Ishikawa (cell line): Measurements from ENCODE around the gene WFDC1.

Experiments
- CEBPB ChIP-seq: IDR thresholded peaks from 2 replicates; pipeline ENCODE4 v1.6.1; 2012
- CREB1 ChIP-seq: IDR thresholded peaks from 2 replicates; pipeline ENCODE4 v1.6.1; 2012; ENCODE audit warnings: low read depth
- EGR1 ChIP-seq: IDR thresholded peaks from 2 replicates; pipeline ENCODE4 v1.6.1; 2012
- EP300 ChIP-seq: IDR thresholded peaks from 2 replicates; pipeline ENCODE4 v1.6.1; 2012; ENCODE audit warnings: borderline replicate concordance
- FOXM1 ChIP-seq: IDR thresholded peaks from 2 replicates; pipeline ENCODE4 v1.6.1; 2012; ENCODE audit warnings: low read depth, borderline replicate concordance
- NFIC ChIP-seq: IDR thresholded peaks from 2 replicates; pipeline ENCODE4 v1.6.1; 2012
- RAD21 ChIP-seq: IDR thresholded peaks from 2 replicates; pipeline ENCODE4 v1.6.1; 2012; ENCODE audit warnings: low read depth
- TAF1 ChIP-seq: IDR thresholded peaks from 2 replicates; pipeline ENCODE4 v1.6.1; 2012; ENCODE audit warnings: low read depth, mild to moderate bottlenecking
- TCF12 ChIP-seq: IDR thresholded peaks from 2 replicates; pipeline ENCODE4 v1.6.1; 2012; ENCODE audit warnings: low read depth
- TEAD4 ChIP-seq: IDR thresholded peaks from 2 replicates; pipeline ENCODE4 v1.6.1; 2012
- YY1 ChIP-seq: IDR thresholded peaks from 2 replicates; pipeline ENCODE4 v1.6.1; 2012; ENCODE audit warnings: low read depth
- ZBTB7A ChIP-seq: IDR thresholded peaks from 2 replicates; pipeline ENCODE4 v1.6.1; 2012; ENCODE audit warnings: low read depth
- TF ChIP-seq, protein P1 (sequence below): IDR thresholded peaks from 2 replicates; pipeline ENCODE4 v1.6.1; 2012; ENCODE audit warnings: low read depth, mild to moderate bottlenecking
- TF ChIP-seq, protein P2 (sequence below): IDR thresholded peaks from 2 replicates; pipeline ENCODE4 v1.6.1; 2012
- TF ChIP-seq, protein P3 (sequence below): IDR thresholded peaks from 2 replicates; pipeline ENCODE4 v1.6.1; 2012

The WFDC1 gene

DNA sequence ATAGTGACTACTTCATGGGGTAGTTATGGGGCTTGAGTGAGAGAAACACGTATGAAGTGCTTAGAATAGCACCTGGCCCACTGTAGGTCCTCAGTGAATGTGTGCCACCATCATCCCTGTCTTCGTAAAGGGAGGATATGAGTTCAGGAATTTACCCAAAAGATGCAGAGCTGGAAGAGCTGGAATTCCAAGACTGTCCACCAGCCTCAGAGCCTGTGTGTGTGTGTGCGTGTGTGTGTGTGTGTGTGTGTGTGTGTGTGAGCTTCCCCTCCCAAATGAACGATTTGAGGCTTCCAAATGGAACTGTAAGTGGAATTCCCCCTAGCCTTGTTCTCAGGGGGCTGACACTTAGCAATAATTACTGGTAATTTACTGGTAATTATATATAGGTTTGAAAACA, 27.3 kb downstream of the WFDC1 start:
- TF ChIP-seq, protein P1, sequence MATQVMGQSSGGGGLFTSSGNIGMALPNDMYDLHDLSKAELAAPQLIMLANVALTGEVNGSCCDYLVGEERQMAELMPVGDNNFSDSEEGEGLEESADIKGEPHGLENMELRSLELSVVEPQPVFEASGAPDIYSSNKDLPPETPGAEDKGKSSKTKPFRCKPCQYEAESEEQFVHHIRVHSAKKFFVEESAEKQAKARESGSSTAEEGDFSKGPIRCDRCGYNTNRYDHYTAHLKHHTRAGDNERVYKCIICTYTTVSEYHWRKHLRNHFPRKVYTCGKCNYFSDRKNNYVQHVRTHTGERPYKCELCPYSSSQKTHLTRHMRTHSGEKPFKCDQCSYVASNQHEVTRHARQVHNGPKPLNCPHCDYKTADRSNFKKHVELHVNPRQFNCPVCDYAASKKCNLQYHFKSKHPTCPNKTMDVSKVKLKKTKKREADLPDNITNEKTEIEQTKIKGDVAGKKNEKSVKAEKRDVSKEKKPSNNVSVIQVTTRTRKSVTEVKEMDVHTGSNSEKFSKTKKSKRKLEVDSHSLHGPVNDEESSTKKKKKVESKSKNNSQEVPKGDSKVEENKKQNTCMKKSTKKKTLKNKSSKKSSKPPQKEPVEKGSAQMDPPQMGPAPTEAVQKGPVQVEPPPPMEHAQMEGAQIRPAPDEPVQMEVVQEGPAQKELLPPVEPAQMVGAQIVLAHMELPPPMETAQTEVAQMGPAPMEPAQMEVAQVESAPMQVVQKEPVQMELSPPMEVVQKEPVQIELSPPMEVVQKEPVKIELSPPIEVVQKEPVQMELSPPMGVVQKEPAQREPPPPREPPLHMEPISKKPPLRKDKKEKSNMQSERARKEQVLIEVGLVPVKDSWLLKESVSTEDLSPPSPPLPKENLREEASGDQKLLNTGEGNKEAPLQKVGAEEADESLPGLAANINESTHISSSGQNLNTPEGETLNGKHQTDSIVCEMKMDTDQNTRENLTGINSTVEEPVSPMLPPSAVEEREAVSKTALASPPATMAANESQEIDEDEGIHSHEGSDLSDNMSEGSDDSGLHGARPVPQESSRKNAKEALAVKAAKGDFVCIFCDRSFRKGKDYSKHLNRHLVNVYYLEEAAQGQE: no peak
- TF ChIP-seq TEAD4 (no peak), RAD21 (no peak), FOXM1 (no peak), NFIC (no peak), CREB1 (no peak), EGR1 (no peak), TAF1 (no peak), ZBTB7A (no peak), TCF12 (no peak)
- TF ChIP-seq, protein P2, sequence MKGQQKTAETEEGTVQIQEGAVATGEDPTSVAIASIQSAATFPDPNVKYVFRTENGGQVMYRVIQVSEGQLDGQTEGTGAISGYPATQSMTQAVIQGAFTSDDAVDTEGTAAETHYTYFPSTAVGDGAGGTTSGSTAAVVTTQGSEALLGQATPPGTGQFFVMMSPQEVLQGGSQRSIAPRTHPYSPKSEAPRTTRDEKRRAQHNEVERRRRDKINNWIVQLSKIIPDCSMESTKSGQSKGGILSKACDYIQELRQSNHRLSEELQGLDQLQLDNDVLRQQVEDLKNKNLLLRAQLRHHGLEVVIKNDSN: no peak
- TF ChIP-seq, protein P3, sequence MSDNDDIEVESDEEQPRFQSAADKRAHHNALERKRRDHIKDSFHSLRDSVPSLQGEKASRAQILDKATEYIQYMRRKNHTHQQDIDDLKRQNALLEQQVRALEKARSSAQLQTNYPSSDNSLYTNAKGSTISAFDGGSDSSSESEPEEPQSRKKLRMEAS: no peak

DNA sequence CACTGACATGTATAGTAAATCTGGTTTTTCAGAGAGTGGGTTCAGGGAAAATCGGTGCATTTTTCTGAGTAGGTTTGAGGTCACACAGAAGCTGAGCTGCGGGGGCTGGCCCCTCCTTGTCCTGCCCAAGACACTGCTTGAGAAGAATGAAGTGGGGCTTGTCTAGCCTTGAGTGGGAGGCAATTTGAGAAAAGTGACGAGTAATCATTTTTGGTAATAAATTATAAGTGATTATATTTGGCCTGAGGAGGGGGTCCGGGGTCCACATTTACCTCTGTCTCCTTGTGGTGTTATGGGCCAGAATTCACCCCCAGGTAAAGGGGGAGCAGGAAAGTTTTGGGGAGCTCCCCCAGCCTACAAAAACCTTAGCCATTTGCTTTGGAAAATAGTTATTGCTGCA, 28.1 kb downstream of the WFDC1 start:
- TF ChIP-seq TCF12 (no peak), CREB1 (no peak), RAD21 (no peak)

DNA sequence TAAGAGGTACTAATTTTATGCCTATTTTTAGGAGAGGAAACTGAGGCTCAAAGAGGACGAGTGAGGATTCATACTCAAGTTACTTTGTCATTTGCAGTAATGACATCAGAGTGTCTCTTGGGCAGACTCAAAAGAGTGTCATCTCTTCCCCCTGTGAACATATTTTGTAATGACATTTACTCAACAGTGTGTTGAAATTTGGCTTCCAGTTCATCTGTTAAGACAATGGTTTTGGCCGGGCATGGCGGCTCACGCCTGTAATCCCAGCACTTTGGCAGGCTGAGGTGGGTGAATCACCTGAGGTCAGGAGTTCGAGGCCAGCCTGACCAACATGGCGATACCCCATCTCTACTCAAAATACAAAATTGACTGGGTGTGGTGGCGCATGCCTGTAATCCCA, 28.9 kb downstream of the WFDC1 start:
- TF ChIP-seq TAF1 (no peak), ZBTB7A (no peak)

DNA sequence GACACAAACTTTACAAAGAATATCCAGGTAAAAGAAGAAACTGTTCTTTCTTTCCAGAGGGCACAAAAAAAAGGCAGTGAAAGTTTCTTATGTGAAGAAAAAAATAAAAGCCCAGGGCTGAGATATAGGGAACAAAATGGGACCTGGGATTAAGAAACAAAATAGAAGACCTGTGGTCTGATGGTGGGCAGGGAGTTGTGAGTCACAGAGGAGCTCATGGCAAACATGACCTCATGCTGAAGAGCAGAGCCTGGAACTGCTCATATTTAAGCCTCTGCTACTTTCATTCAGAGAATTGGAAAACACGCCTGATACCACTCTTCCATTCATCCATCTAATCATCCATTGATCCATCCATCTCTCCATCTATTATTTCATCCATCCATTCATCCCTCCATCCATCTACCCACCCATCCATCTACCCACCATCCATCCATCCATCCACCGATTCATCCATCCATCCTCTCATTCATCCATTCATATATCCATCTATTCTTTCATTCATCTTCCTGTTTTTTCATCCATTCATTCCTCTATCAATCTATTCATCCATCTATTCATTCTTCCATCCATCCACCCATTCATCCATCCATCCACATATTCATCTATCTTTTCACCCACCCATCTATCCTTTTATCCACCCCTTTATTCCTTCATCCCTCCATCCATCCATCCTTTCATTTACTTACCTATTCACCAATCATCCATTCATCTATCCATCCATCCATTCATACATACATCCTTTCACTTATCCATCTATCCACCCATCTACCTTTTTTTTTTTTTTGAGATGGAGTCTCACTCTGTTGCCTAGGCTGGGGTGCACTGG, 30.0 kb downstream of the WFDC1 start:
- TF ChIP-seq TAF1 (no peak), FOXM1 (no peak), TCF12 (no peak), ZBTB7A (no peak), CEBPB (no peak), EGR1 (no peak), EP300 (no peak), RAD21 (no peak), CREB1 (no peak), TEAD4 (no peak), YY1 (no peak)
- TF ChIP-seq, protein P1: no peak
- TF ChIP-seq, protein P2: no peak

DNA sequence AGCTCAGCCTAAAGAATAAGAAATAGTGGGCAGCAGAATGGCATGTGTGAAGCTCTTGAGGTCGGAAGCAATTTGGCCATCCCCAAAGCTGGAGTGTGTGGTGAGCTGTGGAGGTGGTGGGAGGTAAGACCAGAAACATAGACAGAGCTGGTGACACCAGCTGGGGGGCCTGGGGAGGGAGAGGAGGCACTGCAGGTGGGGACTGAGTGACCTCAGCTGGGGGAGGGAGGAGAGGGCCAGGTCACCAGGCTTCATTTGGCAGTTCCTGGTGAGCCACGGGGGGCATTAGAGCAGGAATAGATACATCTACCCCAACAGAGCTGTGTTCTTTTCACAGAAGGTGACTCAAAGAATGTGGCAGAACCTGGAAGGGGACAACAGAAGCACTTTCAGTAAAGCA, 31.9 kb downstream of the WFDC1 start:
- TF ChIP-seq TEAD4 (no peak), TCF12 (no peak), NFIC (no peak), EGR1 (no peak), CEBPB (no peak), YY1 (no peak), EP300 (no peak), TAF1 (no peak), CREB1 (no peak), RAD21 (no peak), FOXM1 (no peak), ZBTB7A (no peak)
- TF ChIP-seq, protein P3: no peak
- TF ChIP-seq, protein P2: no peak
- TF ChIP-seq, protein P1: no peak
